SHP77 treated with DMSO at 0.1 percent for 48 hours (cell line): Measurements from ENCODE around the gene WDR7.

Experiments used
- DNase-seq: peaks from one replicate; lab custom pipeline; 2025; lab: John Stamatoyannopoulos, UW

The WDR7 gene

GRCh38 chr18:57080479-57080878 lies 429.3 kb downstream of the WDR7 start:
- no peak for DNase-seq

- DNase-seq: no peak
Observed at GRCh38 chr18:57081899-57082298, 430.7 kb downstream of the WDR7 start.

GRCh38 chr18:57083485-57083884 lies 432.3 kb downstream of the WDR7 start:
- DNase-seq: no peak

GRCh38 chr18:57084331-57085271 lies 433.4 kb downstream of the WDR7 start:
- DNase-seq: no peak

DNA sequence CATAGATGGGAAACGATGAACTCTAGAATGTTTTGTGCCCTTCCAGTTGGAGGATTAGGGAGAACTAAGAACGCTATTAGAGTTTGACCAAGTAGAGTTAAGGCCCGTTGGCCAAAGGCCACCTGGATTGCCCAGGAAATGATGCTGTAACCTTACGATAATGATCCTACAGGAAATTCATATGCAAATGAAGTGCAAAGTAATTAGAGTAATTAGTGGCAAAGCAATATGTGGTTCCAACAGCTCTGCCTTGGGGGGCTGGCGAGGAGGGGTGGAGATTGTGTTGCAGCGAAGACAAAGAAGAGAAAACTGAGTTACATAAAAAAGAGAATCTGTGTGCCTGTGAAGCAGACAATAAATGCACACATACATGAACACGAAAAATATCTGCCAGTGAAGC lies 434.2 kb downstream of the WDR7 start:
- no peak for DNase-seq

- DNase-seq: no peak
Observed at GRCh38 chr18:57086163-57086562, 435.0 kb downstream of the WDR7 start.
